Measurements from ENCODE around the gene LYPLAL1. TPM values are rescaled to one million over a fixed set of nuclear protein-coding genes. Genes with fewer than 3 reads are reported as not detected.

LYPLAL1 gene
- total RNA-seq, 1 experiment from 2014 or later, result 41.3 TPM

- H3K27me3 ChIP-seq (ENCODE audit: control insufficient read depth, insufficient read depth, low read length), result no peaks in the 10 kb centered on the region; the same call in 1 of the 2 replicates
- H3K9me3 ChIP-seq (ENCODE audit: control insufficient read depth, insufficient read depth, low read depth, low read length), result no peaks in the 10 kb centered on the region
- no peak for TF ChIP-seq REST (IDR thresholded peaks at IDR 0.05; ENCODE audit: insufficient read depth in 1 of 2, low read depth in 2 of 2, low read length in 1 of 2)
- no peak for TF ChIP-seq TCF7L2 (IDR thresholded peaks at IDR 0.05; ENCODE audit: low read depth, low read length)
- no peak for TF ChIP-seq CTCF (IDR thresholded peaks at IDR 0.05)
- no peak for TF ChIP-seq SIN3A (IDR thresholded peaks at IDR 0.05; ENCODE audit: borderline replicate concordance, insufficient read depth, low read depth, low read length)
- no peak for TF ChIP-seq POLR2AphosphoS5 (IDR thresholded peaks at IDR 0.05; ENCODE audit: low read depth, low read length)
- no TSS peak for BruUV-seq (replicated peaks)
- no peaks in the 10 kb centered on the region for H3K36me3 ChIP-seq (ENCODE audit: control insufficient read depth, insufficient read depth, low read length)
- H3K27ac ChIP-seq (ENCODE audit: low read length), result no peak overlapping the region
- POLR2A ChIA-PET, result no interaction called here
- DNase-seq (ENCODE audit: low read depth, low spot score), result no peak
- intact Hi-C loops (cut with micrococcal nuclease; ENCODE audit: unreplicated experiment) (no loop called here), in situ Hi-C loops (cut with HindIII; ENCODE audit: low pct_unique_long_range_greater_than_20kb, low sequenced_read_pairs) (no loop called here)
- CTCF ChIA-PET, result no interaction called here
- no peak for ATAC-seq
- H3K4me1 ChIP-seq (ENCODE audit: control insufficient read depth, insufficient read depth, low read length), result no peaks in the 10 kb centered on the region
- H3K4me3 ChIP-seq (ENCODE audit: low read depth in 2 of 2, low read length in 2 of 2), result no peak overlapping the region
Measured at GRCh38 chr1:219144658-219145315, 28.9 kb upstream of the LYPLAL1 start.

GRCh38 chr1:219147571-219148019 lies 26.1 kb upstream of the LYPLAL1 start:
- CTCF ChIA-PET, result no interaction called here

More at GRCh38 chr1:219147571-219148019, 26.1 kb upstream of the LYPLAL1 start:
- no peaks in the 10 kb centered on the region for H3K4me1 ChIP-seq (ENCODE audit: control insufficient read depth, insufficient read depth, low read length)
- intact Hi-C loops (cut with micrococcal nuclease; ENCODE audit: unreplicated experiment), result no loop called here
- H3K9me3 ChIP-seq (ENCODE audit: control insufficient read depth, insufficient read depth, low read depth, low read length), result no peaks in the 10 kb centered on the region
- ATAC-seq (no peak), DNase-seq (ENCODE audit: low read depth, low spot score) (no peak)
- BruUV-seq (replicated peaks), result no TSS peak
- in situ Hi-C loops (cut with HindIII; ENCODE audit: low pct_unique_long_range_greater_than_20kb, low sequenced_read_pairs), result no loop called here
- POLR2A ChIA-PET, result no interaction called here
- no peak for TF ChIP-seq CTCF (IDR thresholded peaks at IDR 0.05)
- no peak for TF ChIP-seq REST (IDR thresholded peaks at IDR 0.05; ENCODE audit: insufficient read depth in 1 of 2, low read depth in 2 of 2, low read length in 1 of 2)
- TF ChIP-seq POLR2AphosphoS5 (IDR thresholded peaks at IDR 0.05; ENCODE audit: low read depth, low read length), result no peak
- no peak for TF ChIP-seq SIN3A (IDR thresholded peaks at IDR 0.05; ENCODE audit: borderline replicate concordance, insufficient read depth, low read depth, low read length)
- no peak for TF ChIP-seq TCF7L2 (IDR thresholded peaks at IDR 0.05; ENCODE audit: low read depth, low read length)
- H3K27me3 ChIP-seq (ENCODE audit: control insufficient read depth, insufficient read depth, low read length), result no peaks in the 10 kb centered on the region; the same call in 1 of the 2 replicates
- H3K27ac ChIP-seq (ENCODE audit: low read length), result no peak overlapping the region
- no peak overlapping the region for H3K4me3 ChIP-seq (ENCODE audit: low read depth in 2 of 2, low read length in 2 of 2)
- H3K36me3 ChIP-seq (ENCODE audit: control insufficient read depth, insufficient read depth, low read length), result no peaks in the 10 kb centered on the region
